Measurements from ENCODE around the gene HSCB.
"Not testable (repeated sequence)": the region's sequence is repeated elsewhere in the genome, so short reads cannot be mapped to it uniquely, and the experiment has no call there.

HSCB gene

DNA sequence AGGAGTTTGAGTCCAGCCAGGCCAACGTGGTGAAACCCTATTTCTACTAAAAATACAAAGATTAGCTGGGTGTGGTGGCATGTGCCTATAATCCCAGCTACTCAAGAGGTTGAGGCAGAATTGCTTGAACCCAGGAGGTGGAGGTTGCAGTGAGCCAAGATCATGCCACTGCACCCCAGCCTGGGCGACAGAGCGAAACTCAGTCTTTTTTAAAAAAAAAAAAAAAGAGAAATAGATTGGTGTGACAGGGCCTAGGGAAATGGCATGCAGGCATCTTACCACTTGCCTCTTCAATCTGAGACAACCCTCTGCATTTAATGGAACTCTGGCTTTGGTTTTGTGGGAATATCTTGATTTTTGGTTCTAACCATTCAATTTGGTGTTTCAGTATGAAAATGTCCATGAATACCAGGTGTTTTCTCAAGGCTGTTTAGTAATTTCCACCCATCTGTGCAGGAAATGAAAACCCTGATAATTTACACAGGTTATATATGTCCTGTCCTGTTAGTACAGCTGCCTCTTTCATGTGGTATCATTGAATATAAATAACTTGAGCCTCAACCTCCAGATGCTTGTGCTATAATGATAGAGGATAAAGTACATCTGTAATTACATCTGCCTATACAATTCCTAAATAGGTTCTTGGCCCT, 50.1 kb downstream of the HSCB start:
- DNase-seq (ENCODE audit: low read depth), result no peak

DNA sequence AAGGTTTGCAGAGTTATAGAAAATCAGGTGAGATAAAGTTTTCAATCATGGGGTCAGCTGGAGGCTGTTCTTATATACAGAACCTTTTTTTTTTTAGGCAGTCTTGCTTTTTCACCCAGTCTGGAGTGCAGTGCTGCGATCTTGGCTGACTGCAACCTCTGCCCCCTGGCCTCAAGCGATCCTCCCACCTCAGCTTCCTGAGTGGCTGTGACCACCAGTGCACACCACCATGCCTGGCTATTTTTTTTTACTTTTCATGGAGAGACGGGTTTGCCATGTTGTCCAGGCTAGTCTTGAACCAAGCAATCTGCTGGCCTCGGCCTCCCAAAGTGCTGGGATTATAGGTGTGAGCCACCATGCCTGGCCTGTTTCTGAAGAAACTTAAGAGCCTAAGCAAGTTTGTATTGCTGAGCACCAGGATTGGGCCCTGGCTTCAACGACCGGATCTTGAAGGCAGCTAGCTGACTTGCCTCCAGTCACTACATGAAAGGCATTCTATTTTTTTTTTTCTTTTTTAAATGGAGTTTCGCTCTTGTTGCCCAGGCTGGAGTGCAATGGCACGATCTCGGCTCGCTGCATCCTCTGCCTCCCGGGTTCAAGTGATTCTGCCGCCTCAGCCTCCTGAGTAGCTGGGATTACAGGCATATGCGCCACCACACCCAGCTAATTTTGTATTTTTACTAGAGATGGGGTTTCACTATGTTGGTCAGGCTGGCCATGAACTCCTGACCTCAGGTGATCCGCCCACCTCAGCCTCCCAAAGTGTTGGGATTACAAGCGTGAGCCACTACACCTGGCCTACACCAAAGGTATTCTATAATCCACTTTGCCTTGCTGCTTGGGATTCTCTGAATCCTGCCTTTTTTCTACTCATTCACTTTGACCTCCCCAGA, 50.9 kb downstream of the HSCB start:
- no peak for DNase-seq (ENCODE audit: low read depth)

DNA sequence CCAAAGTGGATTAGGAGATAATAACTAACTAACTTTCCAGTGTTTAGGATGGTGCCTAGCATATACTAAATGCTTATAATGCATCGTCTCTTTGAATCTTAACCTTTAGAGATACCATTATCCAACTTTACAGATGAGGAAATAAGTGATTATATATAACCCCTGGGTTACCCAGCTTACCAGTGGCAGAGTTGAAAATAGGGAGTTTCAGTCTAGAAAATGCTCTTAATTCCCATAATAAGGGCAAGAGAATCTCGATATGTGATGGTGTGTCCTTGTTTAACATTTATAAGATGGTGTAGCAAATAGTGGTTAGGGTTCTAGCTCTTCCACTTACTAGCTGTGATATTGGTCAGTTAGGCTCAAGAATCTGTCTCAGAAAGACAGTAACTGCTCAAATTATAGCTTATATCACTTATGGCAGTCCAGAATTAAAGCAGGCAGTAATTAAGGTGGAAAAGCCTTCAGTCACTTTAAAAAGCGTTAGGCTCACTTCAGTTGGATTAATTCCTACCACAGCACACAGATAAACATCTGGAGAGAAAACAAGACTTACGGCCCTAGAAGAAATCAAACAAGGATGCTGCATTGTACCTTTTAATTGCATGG, 52.2 kb downstream of the HSCB start:
- DNase-seq (ENCODE audit: low read depth), result no peak

DNA sequence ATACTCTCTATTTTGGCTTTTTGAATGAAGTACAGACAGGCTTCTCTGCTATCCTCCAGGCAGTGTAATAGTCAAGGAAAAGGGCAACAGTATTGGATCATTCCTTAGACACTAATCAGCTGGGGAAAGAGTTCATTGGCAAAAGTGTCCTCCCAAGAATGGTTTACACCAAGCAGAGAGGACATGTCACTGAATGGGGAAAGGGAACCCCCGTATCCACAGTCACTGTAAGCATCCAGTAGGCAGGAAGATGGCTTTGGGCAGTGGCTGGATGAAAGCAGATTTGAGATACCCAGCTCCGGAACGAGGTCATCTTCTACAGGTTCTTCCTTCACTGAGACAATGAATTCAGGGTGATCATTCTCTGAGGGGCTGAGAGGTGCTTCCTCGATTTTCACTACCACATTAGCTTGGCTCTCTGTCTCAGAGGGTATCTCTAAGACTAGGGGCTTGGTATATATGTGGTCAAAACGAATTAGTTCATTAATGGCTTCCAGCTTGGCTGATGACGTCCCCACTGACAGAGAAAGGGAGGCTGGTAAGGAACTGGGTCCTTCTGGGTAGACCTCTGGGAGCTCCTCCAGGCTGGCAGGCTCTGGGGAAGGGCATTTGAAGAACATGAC, 53.3 kb downstream of the HSCB start:
- DNase-seq (ENCODE audit: low read depth), result no peak

DNA sequence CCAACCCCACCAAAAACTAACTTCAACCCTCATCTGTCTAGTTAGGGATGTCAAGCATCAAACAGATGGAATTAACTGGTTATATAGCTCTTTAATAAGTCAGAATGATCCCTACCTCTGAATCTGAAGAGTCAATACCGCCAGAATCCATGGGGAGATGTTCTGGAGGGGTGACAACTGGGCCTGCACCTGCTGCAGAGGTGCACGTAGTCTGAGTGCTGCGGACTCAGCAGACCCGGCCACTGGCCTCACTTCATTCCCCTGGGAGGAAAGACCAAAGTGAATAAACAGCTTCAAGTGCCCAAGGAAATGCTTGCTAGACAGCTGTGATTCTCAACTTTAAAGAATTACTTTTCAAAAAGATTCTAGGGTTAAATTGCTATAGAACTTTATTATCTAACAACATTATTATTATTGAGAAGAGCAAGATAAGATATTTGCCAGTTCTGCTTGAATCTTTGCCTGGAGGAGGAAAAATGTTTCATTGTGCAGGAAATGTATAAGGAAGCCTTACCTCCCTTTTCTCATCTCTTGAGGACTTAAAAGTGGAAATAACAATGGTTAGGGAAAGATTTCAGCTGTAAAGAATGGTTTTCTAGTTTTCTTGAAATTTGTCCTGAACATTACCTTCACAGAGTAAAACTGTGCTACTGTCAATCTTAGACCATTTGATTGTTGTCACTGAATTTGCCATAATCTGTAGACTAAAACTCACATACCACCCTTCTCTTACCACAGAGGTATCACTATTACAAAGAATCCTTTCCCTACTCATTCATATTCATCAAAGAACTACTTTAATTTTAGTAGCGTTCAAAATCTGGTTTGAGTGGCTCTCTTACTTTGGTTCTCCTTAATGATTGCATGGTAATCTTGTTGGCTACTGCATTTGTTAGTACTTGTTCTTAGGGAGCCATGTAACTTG, 54.4 kb downstream of the HSCB start:
- DNase-seq (ENCODE audit: low read depth), result no peak

DNA sequence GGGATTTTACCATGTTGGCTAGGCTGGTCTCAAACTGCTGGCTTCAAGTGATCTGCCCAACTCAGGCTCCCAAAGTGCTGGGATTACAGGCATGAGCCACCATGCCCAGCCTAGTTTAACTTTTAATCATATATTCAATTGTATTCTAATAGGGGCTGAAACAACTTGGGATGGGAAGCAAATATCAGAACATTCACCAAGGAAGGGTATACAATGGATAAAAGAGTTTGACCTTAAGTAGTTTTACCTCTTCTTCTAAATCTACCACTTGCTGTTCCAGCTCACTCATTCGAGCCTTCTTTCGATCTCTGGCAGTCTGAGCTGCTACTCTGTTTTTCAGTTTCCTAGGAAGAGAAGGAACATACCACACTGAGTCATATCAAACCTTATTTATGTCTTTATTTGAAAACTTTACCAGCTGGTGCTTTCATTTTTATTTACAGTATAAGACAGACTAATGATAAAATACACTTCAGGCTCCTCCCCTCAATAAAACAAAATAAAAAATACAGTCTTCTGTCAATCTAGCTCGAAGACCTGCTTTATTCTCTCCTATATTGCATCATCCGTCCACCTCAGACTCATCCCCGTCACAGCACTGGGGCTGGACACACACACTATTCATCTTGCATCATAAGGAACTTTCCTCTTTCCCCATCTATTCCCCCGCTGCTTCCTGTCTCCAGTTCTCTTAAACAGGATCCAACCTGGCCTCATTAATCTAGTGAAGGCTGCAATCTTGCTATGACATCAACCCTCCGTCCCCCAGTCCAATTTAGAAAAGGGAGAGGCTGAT, 57.2 kb downstream of the HSCB start:
- DNase-seq (ENCODE audit: low read depth), result no peak

DNA sequence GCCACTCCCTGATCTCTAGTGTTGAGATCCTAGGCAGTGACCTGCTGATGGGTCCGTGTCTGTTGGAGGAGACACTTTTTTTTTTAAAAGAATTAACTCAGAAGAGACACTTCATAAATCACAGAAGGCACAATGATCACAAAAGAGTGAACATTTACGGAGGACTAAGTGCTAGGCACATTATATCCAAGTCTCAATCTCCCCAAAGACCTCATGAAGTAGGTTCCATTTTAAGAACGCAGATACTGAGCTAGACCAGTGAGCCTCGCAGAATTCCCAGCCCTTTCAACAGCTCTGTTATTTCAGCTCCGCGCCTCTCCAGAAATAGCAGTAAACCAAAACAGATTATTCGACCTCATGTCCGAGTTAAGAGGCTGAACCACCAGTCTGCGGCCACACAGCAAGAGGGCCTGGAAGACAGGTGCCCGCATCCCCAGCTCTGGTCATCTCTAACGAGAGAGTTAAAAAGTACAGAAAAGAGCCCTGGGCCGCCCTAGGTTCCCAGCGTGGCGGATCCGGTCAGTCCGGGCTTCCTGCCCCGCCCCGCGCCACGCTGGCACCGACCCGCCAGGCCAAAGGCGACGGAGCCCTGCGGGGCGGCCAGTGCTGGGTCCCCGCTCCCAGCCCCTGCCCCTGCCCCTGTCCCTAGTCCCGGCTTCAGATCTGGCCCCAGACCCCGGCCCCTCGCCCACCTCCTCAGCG, 57.9 kb downstream of the HSCB start:
- DNase-seq (ENCODE audit: low read depth), result no peak

DNA sequence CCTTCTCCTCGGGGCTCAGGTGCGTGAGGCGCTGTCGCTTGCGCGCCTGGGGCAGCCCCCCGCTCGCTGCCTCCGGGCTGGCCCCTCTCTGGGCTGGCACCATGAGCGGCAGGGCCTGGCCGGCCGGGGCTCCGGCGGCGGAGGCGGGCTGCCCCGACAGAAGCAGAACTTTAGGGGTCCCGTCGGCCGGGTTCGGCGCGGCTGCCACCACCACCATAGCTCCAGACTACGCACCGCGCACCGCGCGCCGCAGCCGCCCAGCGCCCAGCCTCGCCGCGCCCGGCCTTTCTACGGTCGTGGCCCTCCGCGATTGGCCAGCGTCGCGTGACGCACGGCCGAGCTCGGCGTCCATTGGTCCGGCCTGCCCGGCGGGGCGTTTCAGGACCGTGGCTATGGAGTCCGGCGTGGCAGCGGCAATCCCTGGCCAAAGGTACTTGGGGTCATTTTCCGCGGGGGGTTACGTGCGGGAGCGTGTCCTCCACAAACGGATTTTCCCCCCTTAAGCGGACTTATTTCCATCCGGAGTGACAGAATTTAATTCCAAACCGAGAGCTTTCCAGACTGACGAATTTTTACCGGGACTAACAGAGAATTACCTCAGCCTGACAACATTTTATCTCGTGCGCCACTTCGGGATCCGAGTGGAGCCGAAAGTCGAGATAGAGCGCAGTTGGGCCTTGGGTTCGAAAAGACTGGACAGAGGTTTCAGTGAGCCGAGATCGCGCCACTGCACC, 58.6 kb downstream of the HSCB start, which contains the start of gene XBP1:
Gene XBP1 (minus strand): TSS at position 262 of the 734 bp plus-strand sequence.
- DNase-seq (ENCODE audit: low read depth), result peak; percentile 74

DNA sequence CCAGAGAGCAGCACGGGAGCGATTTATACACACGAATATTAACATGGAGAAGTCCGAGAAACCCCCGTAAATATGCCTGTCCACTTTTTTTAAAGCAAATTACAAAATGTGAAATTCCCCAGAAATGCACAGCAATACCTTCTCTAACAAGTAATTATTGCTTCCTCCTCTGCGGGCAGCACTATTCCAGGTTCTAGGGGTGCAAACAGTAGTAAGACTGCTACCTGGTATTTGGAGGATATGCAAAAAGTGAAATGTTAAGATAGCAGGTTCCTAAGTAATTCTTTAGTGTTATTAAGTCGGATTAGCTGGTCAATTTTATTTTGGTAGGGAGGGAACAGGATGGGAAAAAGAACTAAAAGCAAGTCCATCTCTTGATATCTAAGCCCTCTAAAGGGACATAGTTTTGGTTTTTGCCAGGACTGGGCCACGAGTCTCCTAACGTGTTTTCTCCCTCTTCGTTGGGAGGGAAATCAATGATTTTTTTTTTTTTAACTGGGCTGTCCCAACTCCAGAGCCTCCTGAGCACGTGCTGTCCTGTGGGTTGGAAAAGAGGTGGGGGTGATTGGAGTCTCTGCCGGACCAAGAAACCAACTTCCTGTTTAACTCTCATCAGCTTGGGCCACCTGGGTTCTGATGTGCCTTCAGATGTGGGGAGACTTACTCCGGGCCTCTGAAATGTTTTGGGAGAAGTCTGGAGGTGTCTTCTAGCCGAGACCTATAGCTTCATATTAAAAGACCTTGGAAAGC, 60.2 kb downstream of the HSCB start:
- DNase-seq (ENCODE audit: low read depth), result no peak

DNA sequence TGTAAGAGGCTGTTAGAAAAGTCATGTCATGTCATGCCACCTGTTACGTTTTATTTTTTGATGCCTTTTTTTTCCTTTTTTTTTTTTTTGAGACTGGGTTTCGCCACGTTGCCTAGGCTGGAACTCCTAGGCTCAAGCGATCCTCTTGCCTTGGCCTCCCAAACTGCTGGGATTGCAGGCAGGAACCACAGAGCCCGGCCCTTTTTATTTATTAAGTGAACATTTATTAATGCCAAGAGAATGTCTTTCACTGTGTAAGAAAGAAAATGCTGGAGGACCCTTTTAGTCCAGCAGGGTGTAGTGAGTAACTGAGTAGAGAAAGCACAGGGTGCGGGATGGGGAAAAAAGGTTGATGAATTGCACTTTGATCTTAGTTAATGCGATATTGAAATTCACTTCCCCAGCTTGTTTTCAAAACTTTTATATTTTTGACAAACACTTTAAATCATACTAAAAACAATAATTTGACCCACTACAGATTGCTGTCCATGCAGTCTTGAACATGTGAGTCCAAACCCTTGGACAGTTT, 60.8 kb downstream of the HSCB start:
- DNase-seq (ENCODE audit: low read depth), result no peak

DNA sequence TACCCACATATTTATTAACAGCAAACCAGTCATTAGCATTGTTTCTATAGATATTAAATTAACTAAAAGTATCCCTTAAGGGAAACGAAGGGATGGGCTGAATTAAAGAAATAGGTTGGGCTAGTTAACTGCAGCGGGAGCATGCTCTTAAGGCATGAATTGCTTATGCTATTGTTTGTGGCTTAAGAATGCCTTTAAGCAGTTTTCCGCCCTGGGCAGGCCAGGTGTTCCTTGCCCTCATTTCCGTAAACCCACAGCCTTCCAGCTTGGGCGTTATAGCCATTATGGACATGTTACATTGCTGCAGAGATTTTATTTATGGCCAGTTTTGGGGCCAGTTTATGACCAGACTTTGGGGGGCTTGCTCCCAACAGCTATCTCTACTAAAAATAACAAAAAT, 63.6 kb downstream of the HSCB start:
- not testable (repeated sequence) for DNase-seq (ENCODE audit: low read depth)
